ENCODE measurements around the gene PILRA.
A peak's percentile ranks its signal among the peaks of the same experiment; 100 is the strongest.

Gene PILRA

GRCh38 chr7:100413889-100414288, 40.6 kb downstream of the PILRA start:
- no peak for DNase-seq

GRCh38 chr7:100415448-100415847, 42.2 kb downstream of the PILRA start:
- no peak for DNase-seq

- DNase-seq, result no peak
Observed at GRCh38 chr7:100418930-100419659, 45.8 kb downstream of the PILRA start.

DNA sequence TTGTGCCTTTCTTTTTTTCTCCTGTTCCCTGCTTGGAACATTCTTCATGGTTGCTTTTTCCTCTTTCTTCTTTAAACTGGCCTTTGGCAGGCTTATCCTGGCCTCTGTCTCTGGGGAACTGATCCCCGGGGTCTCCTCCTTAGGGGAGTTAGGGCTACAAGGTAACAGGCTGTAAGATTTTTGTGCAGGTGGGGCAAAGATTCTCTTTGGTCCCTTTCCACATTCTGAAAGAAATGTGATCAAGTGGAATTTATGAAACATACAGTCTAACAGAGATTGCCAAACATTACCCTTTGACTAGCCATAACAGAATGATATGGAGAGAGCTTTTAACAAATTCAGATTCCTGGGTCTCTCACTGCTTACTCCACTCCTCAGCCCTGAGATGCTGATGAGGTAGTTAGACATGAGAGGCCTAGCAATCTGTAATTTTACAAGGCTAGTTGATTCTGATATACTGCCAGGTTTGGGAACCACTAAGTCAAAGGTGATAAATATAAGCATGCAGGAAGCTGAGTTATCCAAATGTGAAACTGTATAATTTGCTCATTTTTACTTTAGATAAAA, 46.5 kb downstream of the PILRA start:
- no peak for DNase-seq

GRCh38 chr7:100423315-100423714, 50.0 kb downstream of the PILRA start:
- DNase-seq, result no peak

DNA sequence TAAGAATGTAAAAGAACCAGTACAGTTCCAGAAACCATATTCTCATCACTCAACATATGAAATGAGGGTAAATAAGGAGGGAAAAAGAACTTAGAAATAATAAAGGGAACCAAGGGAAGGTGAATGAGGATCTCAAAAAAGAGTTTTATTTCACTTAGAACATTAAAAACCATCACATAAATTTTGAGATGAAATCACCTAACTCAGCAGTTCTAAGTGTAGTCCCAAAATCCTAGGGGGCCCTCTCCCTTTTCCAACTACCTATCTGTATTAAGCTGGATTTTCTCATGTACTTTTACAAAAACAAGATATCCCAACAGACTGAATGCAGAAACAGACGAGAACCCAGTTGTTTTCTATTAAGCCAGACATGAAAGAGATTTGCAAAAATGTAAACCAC, 52.1 kb downstream of the PILRA start:
- DNase-seq, result no peak

DNA sequence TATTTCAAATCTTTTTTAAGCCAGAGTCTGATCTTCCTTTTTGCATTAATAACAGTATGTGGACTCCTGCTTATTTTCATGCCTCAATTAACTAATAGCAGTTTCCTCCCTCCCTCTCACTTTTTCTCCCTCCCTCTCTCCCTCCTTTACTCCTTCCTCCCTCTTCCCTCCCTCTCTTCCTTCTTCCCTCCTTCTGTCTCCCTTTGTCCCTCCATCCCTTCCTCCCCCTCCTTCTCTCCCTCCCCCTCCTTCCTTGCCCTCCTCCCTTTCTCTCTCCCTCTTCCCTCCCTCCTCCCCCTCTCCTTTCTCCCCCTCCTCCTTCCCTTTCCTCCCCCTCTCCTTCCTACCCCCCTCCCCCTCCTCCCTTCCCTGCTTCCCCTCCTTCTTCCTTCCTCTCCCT, 53.2 kb downstream of the PILRA start:
- DNase-seq, result no peak

- no peak for DNase-seq
Observed at GRCh38 chr7:100427762-100428198, 54.5 kb downstream of the PILRA start.

- peak; percentile 96 for DNase-seq
Observed at GRCh38 chr7:100428199-100428966, 55.1 kb downstream of the PILRA start, which contains the start of gene ZCWPW1. Gene ZCWPW1 (minus strand): TSS chr7:100428703. CDS start chr7:100420649, 8,054 bp downstream.

GRCh38 chr7:100428967-100429636, 55.8 kb downstream of the PILRA start:
- DNase-seq, result peak; percentile 100

DNA sequence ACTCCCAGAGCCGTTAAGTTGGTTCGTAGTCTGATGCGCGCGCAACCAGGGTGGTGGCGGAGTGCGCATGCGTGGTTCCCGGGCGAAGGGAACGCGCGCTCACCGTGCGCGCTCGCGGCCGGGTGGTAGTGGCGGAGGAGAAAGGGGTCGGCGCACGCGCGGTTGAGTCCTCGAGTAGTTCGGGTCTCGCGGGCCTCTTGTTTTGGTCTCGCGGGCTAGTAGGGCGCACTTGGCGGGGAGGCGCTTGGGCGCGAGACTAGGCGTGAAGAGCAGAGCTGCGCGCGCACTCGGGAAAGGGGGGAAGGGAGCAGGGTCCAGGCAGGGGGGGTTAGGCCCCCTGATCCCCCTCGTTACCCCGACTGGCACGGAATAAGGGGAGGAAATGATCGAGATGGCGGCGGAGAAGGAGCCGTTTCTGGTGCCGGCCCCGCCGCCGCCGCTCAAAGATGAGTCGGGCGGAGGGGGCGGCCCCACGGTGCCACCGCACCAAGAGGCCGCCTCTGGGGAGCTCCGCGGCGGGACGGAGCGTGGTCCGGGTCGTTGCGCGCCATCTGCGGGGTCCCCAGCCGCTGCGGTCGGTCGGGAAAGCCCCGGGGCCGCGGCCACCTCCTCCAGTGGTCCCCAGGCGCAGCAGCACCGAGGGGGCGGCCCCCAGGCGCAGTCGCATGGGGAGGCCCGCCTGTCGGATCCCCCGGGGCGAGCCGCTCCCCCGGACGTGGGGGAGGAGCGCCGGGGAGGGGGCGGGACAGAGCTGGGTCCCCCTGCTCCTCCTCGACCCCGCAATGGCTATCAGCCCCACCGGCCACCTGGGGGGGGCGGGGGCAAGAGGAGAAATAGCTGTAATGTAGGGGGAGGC, 56.6 kb downstream of the PILRA start, which contains the start of gene MEPCE:
Gene MEPCE (plus strand): TSS at position 195 of the 856 bp plus-strand sequence. CDS start 188 bp downstream, at position 383.
- DNase-seq, result peak; percentile 97

GRCh38 chr7:100430493-100431285, 57.4 kb downstream of the PILRA start:
- peak; percentile 57 for DNase-seq

DNA sequence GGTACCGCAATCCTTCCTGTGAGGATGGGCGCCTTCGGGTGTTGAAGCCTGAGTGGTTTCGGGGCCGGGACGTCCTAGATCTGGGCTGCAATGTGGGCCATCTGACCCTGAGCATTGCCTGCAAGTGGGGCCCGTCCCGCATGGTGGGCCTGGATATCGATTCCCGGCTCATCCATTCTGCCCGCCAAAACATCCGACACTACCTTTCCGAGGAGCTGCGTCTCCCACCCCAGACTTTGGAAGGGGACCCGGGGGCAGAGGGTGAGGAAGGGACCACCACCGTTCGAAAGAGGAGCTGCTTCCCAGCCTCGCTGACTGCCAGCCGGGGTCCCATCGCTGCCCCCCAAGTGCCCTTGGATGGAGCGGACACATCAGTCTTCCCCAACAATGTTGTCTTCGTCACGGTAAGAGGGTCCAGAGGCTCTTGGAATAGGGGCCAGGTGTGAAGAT, 58.0 kb downstream of the PILRA start:
- DNase-seq, result no peak

- DNase-seq, result no peak
Observed at GRCh38 chr7:100432053-100432452, 58.8 kb downstream of the PILRA start.

DNA sequence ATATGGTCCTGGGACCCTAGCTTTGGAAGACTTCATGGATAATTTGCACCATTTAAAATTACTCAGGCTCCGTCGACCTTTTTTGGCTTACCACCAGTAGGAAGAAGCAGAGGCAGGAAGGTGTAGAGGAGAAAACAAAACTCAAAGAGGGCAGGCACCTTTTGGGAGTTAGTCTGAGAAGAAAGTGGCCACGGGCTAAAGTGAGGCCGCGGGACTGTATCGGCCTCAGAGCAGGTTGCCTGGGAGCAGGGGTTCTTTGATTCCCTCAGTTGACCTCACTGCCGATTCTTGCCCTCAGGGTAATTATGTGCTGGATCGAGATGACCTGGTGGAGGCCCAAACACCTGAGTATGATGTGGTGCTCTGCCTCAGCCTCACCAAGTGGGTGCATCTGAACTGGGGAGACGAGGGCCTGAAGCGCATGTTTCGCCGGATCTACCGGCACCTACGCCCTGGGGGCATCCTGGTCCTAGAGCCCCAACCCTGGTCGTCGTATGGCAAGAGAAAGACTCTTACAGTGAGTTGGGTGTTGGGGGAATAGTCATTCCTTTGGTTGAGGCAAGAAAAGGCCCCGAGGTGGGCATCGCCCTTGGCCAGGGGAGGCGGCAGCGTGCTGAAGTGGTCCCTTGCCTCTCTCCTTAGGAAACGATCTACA, 59.5 kb downstream of the PILRA start:
- no peak for DNase-seq

GRCh38 chr7:100433276-100433591, 59.9 kb downstream of the PILRA start:
- DNase-seq, result no peak

DNA sequence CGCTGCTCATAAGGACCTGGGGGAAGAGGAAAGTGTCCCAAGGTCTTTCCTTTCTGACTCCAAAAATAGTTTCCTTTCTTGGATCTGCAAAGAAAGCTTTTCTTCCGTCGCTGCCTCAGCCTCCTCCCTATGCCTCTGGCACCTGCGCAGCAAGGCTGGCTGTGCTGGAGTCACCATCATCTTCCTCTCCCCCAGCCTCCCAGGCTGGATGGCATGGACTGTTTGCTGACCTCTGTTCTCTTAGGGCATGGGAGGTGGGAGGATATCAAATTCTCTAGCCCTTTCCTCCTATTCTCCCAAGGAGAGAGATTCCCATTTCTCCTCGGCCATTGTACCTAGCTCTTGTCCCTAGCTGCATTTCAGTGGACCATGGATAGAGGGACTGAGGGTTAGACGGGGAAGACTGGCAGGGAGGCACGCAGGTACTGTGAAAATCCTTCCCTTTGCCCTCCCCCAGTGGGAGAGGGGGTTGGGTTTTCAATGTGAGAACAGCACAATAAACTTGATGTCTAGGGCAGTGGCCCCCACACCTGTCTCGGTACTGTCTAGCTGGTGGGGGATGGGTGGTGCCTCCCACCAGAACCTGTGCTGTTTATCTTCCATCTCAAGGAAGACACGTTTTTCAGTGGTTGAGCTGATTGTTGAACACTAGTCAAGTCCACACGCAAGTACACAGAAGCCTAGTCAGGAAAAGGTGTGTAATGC, 60.5 kb downstream of the PILRA start:
- DNase-seq, result no peak

- DNase-seq, result no peak
Observed at GRCh38 chr7:100434297-100435144, 61.2 kb downstream of the PILRA start.
